GM19324 (cell line): ENCODE results near the gene STEAP1B.

Experiments used
- ATAC-seq: cut with Tn5 transposase; IDR thresholded peaks from one replicate; pipeline ENCODE4 v1.9.1; 2021; ENCODE audit warnings: mild to moderate bottlenecking, moderate library complexity; ENCODE audit not compliant: unreplicated experiment, low FRiP score

Gene STEAP1B

DNA sequence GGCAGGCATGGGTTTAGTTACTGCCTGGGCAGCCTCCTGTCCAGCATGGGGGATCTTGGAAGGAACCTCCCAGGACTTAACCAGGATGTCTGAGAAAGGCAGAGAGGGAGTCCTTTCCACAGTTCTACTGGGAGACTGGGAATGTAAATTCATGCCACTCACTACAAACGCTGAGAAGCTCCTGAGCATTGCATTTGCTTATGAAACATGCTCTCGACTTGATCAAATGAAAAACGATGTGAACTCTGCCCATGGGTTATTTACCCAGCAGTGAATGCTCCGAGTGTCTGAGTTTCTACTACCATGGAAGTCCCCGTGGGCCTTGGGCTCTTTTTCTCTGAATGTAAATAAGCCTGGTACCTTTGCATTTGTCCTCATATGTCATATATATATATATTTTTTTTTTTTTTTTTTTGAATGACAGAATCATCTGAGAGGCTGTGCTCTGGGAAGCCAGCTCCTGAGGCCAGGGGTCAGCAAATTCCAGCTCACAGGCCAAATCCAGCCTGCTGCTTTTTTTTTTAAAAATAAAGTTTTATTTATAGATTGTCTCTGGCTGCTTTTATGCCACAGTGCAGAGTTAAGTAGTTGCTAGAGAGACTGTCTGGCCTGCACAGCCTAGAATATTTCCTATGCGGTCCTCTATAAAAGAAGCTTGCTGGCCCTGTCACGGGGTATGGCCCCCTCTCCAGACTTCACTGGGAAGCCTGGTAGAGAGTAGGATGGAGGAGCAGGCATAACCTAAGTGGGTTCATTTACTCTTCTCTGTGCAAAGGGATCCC, 121.6 kb downstream of the STEAP1B start:
- no peak for ATAC-seq

GRCh38 chr7:22377703-22378102, 122.3 kb downstream of the STEAP1B start:
- ATAC-seq: no peak

DNA sequence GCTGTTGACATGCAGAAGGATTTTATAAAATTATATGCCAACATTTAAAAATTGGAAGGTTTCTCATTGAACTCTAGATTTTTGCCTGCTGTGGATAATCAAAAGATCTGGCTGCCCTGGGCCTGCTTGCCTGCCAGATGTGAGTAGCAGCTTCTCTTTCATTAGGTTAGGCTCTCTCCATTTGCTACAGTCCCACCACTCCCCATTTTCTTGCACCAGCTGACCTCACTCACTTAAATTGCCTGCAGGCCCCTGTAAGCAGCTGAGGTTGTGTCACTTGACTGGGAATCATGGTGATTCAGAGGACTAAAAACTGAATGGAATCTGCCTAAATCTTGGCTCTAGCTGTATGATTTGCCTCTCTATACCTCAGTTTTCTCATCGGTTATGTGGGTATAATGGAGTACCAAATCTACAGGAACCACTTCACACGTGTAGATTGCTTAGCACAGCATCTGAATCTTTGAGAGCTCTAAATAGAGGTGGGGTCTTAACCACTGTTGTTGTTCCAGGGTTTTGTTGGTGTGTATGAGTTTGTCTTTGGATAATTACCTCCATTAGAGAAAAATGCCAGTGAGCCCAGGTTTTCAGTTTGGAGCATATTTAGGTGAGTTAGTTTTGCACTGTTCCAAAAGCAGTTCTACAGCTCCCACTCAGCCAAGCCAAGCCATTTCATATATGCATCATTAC, 124.5 kb downstream of the STEAP1B start:
- ATAC-seq: no peak

- no peak for ATAC-seq
These were observed 126.1 kb downstream of the STEAP1B start for GRCh38 chr7:22373911-22374310.

DNA sequence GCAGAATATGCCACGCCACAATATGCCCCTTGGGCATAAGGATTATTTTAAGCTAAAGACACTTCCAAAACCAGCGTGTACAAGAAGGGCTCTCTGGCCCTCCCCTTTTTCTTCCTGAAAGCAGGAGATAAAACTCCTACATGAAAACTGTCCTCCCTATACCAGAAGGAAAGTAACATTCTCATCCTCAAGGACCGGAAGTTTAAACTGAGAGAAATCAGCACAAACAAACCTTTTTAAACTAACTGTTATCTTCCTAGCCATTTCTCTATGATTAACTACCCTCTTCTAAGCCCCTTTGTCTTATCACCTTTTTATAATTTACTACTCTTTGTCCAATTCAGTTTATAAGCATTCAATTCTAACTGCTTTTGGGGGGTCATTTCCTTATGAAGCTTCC, 126.6 kb downstream of the STEAP1B start:
- no peak for ATAC-seq

DNA sequence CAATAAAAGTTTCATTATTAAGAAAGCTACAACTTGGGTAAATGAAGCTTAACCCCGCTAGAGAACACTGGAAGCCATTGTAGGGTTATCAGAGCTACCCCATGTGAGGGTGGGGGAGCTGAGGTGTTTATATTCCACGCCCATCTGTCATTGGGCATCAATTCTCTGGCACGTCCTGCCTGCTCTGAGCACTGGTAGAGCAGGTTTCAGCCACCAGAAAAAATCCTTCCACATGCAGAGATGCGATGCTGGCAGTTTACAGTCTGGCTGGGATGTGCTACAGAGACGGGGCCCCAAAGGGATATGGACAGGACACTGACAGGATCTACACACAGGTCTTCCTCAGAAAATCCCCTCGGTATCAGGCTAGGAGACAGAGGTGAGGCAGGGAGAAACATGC, 127.1 kb downstream of the STEAP1B start:
- no peak for ATAC-seq

GRCh38 chr7:22371878-22372277, 128.1 kb downstream of the STEAP1B start:
- ATAC-seq: no peak
